Stomach (tissue), 9 donors: ENCODE results near the gene AGGF1. TPM values are rescaled to one million over a fixed set of nuclear protein-coding genes. Genes with fewer than 3 reads are reported as not detected.
A peak's percentile ranks its signal among the peaks of the same experiment; 100 is the strongest.
"Not testable (repeated sequence)": the region's sequence is repeated elsewhere in the genome, so short reads cannot be mapped to it uniquely, and the experiment has no call there.

Experiments used
- DNase-seq, 2 donors: peaks; one replicate each; pipeline versions ENCODE4 v3.0.0 to v3.0.0-alpha.2; 2013 to 2019
- H3K27ac ChIP-seq, 5 donors: fragments of 200-600 bp in 4 of 5; sonication (generic) in 4 of 5; one replicate each; pipeline ENCODE4 v1.5.1; 2013 to 2019; ENCODE audit warnings: mild to moderate bottlenecking in 1 of 5, moderate library complexity in 1 of 5
- H3K27me3 ChIP-seq, 3 donors: fragments of 200-600 bp; sonication (generic); one replicate each; pipeline ENCODE4 v1.5.1; 2017 to 2019; ENCODE audit warnings: mixed run types in 1 of 3
- H3K36me3 ChIP-seq, 4 donors: fragments of 200-600 bp; sonication (generic); 1 replicate in 3 of 4; 2 replicates in 1 of 4; pipeline ENCODE4 v1.5.1; 2016 to 2019
- H3K4me1 ChIP-seq, 4 donors: fragments of 200-600 bp; sonication (generic); one replicate each; pipeline ENCODE4 v1.5.1; 2016 to 2019
- H3K4me3 ChIP-seq, 4 donors: fragments of 200-600 bp; sonication (generic) in 3 of 4; one replicate each; pipeline ENCODE4 v1.5.1; 2016 to 2019; ENCODE audit warnings: mild to moderate bottlenecking in 1 of 4
- H3K9me3 ChIP-seq, 4 donors: fragments of 200-600 bp; sonication (generic); one replicate each; pipeline ENCODE4 v1.5.1; 2016 to 2019
- EP300 ChIP-seq: sonication (generic); formaldehyde crosslinking; IDR thresholded peaks from one replicate; pipeline ENCODE4 v1.6.1; 2017; ENCODE audit warnings: antibody characterized with exemption
- POLR2A ChIP-seq, 4 donors: fragments of 450-650 bp; IDR thresholded peaks; one replicate each; pipeline ENCODE4 v1.6.1; 2016; ENCODE audit warnings: antibody characterized with exemption in 4 of 4, control low read depth in 2 of 4, mild to moderate bottlenecking in 1 of 4, moderate library complexity in 1 of 4
- POLR2AphosphoS5 ChIP-seq, 3 donors: sonication (generic); formaldehyde crosslinking; IDR thresholded peaks; one replicate each; pipeline ENCODE4 v1.6.1; 2016; ENCODE audit warnings: antibody characterized with exemption in 3 of 3
- WGBS, 5 donors: extraction: QIAGEN DNeasy Blood & Tissue Kit in 3 of 5; methylation state at CpG; one replicate each; pipeline versions ENCODE4 v1.1.5 to v1.1.7; 2013 to 2018; 5-methylcytosine and 5-hydroxymethylcytosine counted together
- intact Hi-C: fragments of 100-400 bp; cut with DNase I; formaldehyde crosslinking; loops from one replicate; pipeline ENCODE4 v1.15.1; 2023; ENCODE audit warnings: low total_unique reads
- polyA plus RNA-seq, 3 donors: library from polyadenylated mRNA; stranded (reverse); fragments of 200-250 nt; gene quantifications; one replicate each; pipeline ENCODE4 v1.2.3, GENCODE V29; 2013
- total RNA-seq, 5 donors: library from RNA; depleted of rRNA; stranded (reverse); fragments of >200 nt; gene quantifications; one replicate each; pipeline versions ENCODE4 v1.1.0 to v1.2.3, GENCODE V29; 2014 to 2016
- TF ChIP-seq, protein P1 (sequence below), 7 experiments: fragments of 450-650 bp in 4 of 7; fragments of 200-600 bp in 3 of 7; sonication (generic) in 3 of 7; IDR thresholded peaks; one replicate each; pipeline ENCODE4 v1.5.1; 2016 to 2019; ENCODE audit warnings: antibody characterized with exemption in 7 of 7, control low read depth in 2 of 7, mild to moderate bottlenecking in 1 of 7
- donor health status: healthy with polysubstance abuse.
- donor health status: Bipolar disorder and iron deficiency.
- donor health status: healthy.

Gene AGGF1
- total and polyA plus RNA-seq, 8 donors, result 6.5 to 28.1 (median 11.2) TPM

DNA sequence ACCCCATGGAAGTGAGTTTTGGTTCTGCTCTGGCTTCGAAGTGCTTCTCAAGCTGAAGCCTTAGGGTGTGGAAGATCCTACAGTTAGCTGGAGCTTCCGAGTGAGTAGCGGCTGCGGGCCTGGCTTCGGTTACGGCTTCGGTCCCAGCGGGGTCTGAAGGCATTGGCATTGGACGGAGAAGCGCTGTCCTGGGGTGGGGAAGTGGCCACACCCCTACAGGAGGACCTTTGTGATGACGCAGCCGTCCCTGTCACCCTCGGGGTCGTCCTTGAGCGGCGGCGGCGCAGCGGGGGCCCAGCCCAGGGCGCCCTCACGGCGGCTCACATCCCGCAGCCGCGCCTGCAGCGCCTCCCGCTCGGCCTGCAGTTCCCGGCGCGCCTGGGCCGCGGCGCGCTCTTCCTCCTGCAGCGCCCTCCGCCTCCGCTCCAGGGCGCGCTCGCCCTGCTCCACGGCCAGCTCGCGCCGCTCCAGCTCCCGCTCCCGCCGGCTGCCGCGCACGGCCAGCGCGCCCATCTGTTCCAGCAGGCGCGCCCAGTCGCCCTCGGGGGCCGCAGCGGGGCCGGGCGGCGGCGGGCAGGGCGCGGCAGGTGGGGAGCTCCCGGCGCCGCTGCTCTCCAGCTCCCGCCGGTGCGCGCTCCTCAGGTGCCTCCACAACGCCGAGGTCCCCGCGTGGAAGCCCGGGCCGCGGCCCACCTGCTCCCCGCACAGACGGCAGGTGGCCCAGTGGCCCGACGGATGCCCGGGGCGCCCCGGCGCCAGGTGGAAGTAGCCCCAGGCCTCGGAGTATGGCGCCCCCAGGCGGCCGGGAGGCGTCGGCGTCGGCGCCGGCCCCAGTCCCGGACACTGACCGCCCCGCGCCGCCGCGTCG, 47.0 kb downstream of the AGGF1 start:
- DNase-seq, result peak; percentile 79 to 91
- peaks cover 4 to 20% (median 10%) of the 10 kb centered on the region in 4 donors for H3K4me1 ChIP-seq
- H3K9me3 ChIP-seq, result no peaks in the 10 kb centered on the region
- 11 to 40% (median 15%) methylated on average over 4 to 104 of the region's 105 CpGs for WGBS, 5 donors
- H3K27me3 ChIP-seq, result no peaks in the 10 kb centered on the region
- intact Hi-C loops, result no loop called here
- H3K36me3 ChIP-seq, result peaks cover 0 to 4% (median 2%) of the 10 kb centered on the region in 4 donors
- H3K27ac ChIP-seq, result peak overlapping the region; percentile 43 to 87 (median 82)
- TF ChIP-seq POLR2A (IDR thresholded peaks at IDR 0.05) (no peak), EP300 (no peak)
- TF ChIP-seq, protein P1, sequence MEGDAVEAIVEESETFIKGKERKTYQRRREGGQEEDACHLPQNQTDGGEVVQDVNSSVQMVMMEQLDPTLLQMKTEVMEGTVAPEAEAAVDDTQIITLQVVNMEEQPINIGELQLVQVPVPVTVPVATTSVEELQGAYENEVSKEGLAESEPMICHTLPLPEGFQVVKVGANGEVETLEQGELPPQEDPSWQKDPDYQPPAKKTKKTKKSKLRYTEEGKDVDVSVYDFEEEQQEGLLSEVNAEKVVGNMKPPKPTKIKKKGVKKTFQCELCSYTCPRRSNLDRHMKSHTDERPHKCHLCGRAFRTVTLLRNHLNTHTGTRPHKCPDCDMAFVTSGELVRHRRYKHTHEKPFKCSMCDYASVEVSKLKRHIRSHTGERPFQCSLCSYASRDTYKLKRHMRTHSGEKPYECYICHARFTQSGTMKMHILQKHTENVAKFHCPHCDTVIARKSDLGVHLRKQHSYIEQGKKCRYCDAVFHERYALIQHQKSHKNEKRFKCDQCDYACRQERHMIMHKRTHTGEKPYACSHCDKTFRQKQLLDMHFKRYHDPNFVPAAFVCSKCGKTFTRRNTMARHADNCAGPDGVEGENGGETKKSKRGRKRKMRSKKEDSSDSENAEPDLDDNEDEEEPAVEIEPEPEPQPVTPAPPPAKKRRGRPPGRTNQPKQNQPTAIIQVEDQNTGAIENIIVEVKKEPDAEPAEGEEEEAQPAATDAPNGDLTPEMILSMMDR (IDR thresholded peaks at IDR 0.05), result peak in 3 of 7 experiments; percentile 78 to 82 (median 81)
- H3K4me3 ChIP-seq, result peak overlapping the region; percentile 59 to 61 (median 60)

DNA sequence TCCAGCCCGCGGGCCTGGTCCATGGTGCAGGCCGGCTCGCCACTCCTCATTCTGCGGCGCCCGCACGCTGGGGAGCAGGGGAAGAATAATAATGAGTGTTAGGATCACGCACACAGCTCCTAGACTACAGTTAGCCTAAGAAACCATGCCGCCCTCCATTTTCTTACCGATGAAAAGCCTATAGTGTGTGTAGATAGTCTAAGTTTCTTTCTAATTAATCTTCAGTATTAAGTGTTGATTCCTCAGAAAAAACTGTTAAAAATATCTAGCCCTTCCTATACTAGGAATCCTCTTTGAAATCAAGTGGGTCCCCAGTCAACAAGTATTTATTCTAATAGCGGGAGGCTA, 47.6 kb downstream of the AGGF1 start:
- 15 to 48% (median 40%) methylated on average over 12 of the region's 12 CpGs for WGBS, 5 donors
- TF ChIP-seq, protein P1 (IDR thresholded peaks at IDR 0.05), result no peak
- TF ChIP-seq POLR2AphosphoS5 (IDR thresholded peaks at IDR 0.05), result no peak
- TF ChIP-seq POLR2A (IDR thresholded peaks at IDR 0.05), result no peak
- TF ChIP-seq EP300, result no peak
- H3K4me3 ChIP-seq, result peak overlapping the region; percentile 59 to 61 (median 60)
- peak overlapping the region; percentile 38 to 87 (median 82) for H3K27ac ChIP-seq
- H3K4me1 ChIP-seq, result peaks cover 4 to 20% (median 10%) of the 10 kb centered on the region in 4 donors
- H3K36me3 ChIP-seq, result peaks cover 0 to 4% (median 3%) of the 10 kb centered on the region in 4 donors
- no peaks in the 10 kb centered on the region for H3K9me3 ChIP-seq
- intact Hi-C loops, result no loop called here
- no peak for DNase-seq
- H3K27me3 ChIP-seq, result no peaks in the 10 kb centered on the region

DNA sequence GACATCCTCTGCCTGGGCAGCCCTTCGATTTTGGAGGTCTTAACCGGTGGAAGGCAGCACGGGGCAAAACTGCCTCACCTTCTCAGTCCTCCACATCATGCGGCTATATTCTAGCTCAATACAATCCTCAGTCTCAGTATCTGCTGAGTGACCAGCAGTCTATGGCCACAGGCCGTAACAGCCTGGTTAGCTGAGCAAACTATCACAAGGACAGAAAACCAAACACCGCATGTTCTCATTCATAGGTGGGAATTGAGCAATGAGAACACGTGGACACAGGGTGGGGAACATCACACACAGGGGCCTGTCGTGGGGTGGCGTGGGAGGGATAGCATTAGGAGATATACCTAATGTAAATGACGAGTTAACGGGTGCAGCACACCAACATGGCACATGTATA, 50.3 kb downstream of the AGGF1 start:
- H3K27me3 ChIP-seq, H3K9me3 ChIP-seq, DNase-seq, H3K4me3 ChIP-seq, H3K27ac ChIP-seq, intact Hi-C loops: not testable (repeated sequence)
- WGBS, 5 donors, result 69 to 84% (median 78%) methylated on average over 11 of the region's 11 CpGs
- Histone ChIP-seq H3K4me1 (peaks cover 4 to 32% (median 13%) of the 10 kb centered on the region in 4 donors), H3K36me3 (peaks cover 0 to 19% (median 8%) of the 10 kb centered on the region in 4 donors)

DNA sequence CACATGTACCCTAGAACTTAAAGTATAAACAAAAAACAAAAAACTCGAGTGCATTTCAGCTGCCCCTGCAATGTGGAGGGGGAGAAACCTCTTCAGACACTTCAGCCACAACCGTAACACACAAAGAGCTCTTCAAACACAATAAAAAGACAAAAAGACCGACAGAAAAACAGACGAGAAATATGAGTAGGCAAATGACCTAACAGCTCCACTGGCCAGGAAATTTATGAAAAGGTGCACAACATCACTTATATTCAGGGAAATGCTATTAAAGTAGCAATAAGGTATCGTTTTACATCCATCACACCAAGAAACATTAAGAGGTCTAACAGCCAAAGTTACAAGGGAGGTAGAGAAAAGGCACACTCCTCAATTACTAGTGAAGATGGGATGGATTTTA, 50.7 kb downstream of the AGGF1 start:
- no peak for TF ChIP-seq POLR2A (IDR thresholded peaks at IDR 0.05)
- TF ChIP-seq, protein P1 (IDR thresholded peaks at IDR 0.05), result no peak
- no peak for TF ChIP-seq EP300
- no peak for TF ChIP-seq POLR2AphosphoS5 (IDR thresholded peaks at IDR 0.05)
- peaks cover 4 to 36% (median 17%) of the 10 kb centered on the region in 4 donors for H3K4me1 ChIP-seq
- DNase-seq, result no peak
- no peak overlapping the region for H3K4me3 ChIP-seq
- no peaks in the 10 kb centered on the region for H3K9me3 ChIP-seq
- intact Hi-C loops, result no loop called here
- no peak overlapping the region for H3K27ac ChIP-seq
- no peaks in the 10 kb centered on the region for H3K27me3 ChIP-seq
- WGBS, 5 donors, result 72 to 84% (median 76%) methylated on average over 5 of the region's 5 CpGs
- peaks cover 0 to 19% (median 8%) of the 10 kb centered on the region in 4 donors for H3K36me3 ChIP-seq

DNA sequence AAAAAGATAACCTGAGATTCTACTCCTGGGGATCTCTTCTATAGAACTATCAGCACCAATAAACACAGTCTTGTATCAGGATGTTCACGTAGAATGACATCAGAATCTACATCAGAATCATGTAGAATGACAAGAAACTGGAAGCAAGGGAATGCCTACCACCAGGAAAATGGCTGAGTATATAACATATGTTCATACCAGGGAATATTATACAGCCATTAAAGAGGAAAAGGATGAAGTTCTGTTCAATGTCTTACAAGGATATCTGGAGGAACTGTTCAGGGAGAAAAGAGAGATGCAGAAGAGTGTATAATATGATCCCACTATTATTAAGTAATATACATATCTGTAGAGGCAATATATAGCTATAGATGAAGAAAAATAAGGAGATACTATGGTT, 52.1 kb downstream of the AGGF1 start:
- Histone ChIP-seq H3K27me3 (no peaks in the 10 kb centered on the region), H3K4me1 (peaks cover 0 to 33% (median 19%) of the 10 kb centered on the region in 4 donors), H3K36me3 (peaks cover 0 to 19% (median 8%) of the 10 kb centered on the region in 4 donors), H3K9me3 (no peaks in the 10 kb centered on the region), H3K27ac (no peak overlapping the region), H3K4me3 (no peak overlapping the region)
- TF ChIP-seq POLR2AphosphoS5 (IDR thresholded peaks at IDR 0.05) (no peak), POLR2A (IDR thresholded peaks at IDR 0.05) (no peak), EP300 (no peak)
- TF ChIP-seq, protein P1 (IDR thresholded peaks at IDR 0.05), result no peak
- WGBS, 5 donors, result 0 to 96% (median 48%) methylated on average over 1 of the region's 1 CpG
- intact Hi-C loops, result no loop called here
- DNase-seq, result no peak
